ENCODE data around the gene PTPRU.

- TF ChIP-seq GATA2 (IDR thresholded peaks at IDR 0.05; ENCODE audit: low read depth, low read length) (no peak), GATA3 (IDR thresholded peaks at IDR 0.05; ENCODE audit: low read depth, low read length) (no peak)
Observed at GRCh38 chr1:29342351-29342750, 106.0 kb downstream of the PTPRU start.
